HepG2 (cell line): Measurements from ENCODE around the gene HES6. TPM values are rescaled to one million over a fixed set of nuclear protein-coding genes. Genes with fewer than 3 reads are reported as not detected.
A peak's percentile ranks its signal among the peaks of the same experiment; 100 is the strongest.

Experiments
- AGO2 ChIP-seq: fragments of 200-400 bp; formaldehyde crosslinking; optimal IDR thresholded peaks from 2 replicates; pipeline ENCODE3; 2017; ENCODE audit warnings: mild to moderate bottlenecking, low read depth, low read length, moderate library complexity
- CTCF ChIP-seq: sonication (generic); formaldehyde crosslinking; IDR thresholded peaks from 2 replicates; pipeline ENCODE4 v1.5.0; 2020; ENCODE audit warnings: mild to moderate bottlenecking, missing genetic modification reagents, moderate library complexity
- EHMT2 ChIP-seq: fragments of 200-600 bp; sonication (generic); IDR thresholded peaks from 2 replicates; pipeline ENCODE4 v1.7.0; 2017; ENCODE audit warnings: antibody characterized with exemption, low read depth, low read length, borderline replicate concordance
- HMGXB3 ChIP-seq: sonication (generic); formaldehyde crosslinking; IDR thresholded peaks from 2 replicates; pipeline ENCODE4 v1.4.0; 2020; ENCODE audit warnings: missing genetic modification reagents, borderline replicate concordance
- MZF1 ChIP-seq: sonication (generic); formaldehyde crosslinking; IDR thresholded peaks from 2 replicates; pipeline ENCODE4 v1.8.1; 2023; ENCODE audit warnings: mild to moderate bottlenecking, missing genetic modification reagents, borderline replicate concordance
- NFYC ChIP-seq: IDR thresholded peaks from 2 replicates; pipeline ENCODE4 v1.6.1; 2016; ENCODE audit warnings: missing genetic modification reagents, missing compliant biosample characterization
- SNAPC4 ChIP-seq: sonication (generic); formaldehyde crosslinking; IDR thresholded peaks from 2 replicates; pipeline ENCODE4 v1.4.0; 2020; ENCODE audit warnings: mild to moderate bottlenecking, missing genetic modification reagents
- ZBTB39 ChIP-seq: sonication (generic); formaldehyde crosslinking; IDR thresholded peaks from 2 replicates; pipeline ENCODE4 v1.5.0; 2020; ENCODE audit warnings: missing genetic modification reagents
- ZNF350 ChIP-seq: sonication (generic); formaldehyde crosslinking; IDR thresholded peaks from 2 replicates; pipeline ENCODE4 v1.4.0; 2020; ENCODE audit warnings: mild to moderate bottlenecking, low read depth, missing genetic modification reagents, borderline replicate concordance
- ZSCAN20 ChIP-seq: sonication (generic); formaldehyde crosslinking; IDR thresholded peaks from 2 replicates; pipeline ENCODE4 v1.4.0; 2020; ENCODE audit warnings: missing genetic modification reagents, mild to moderate bottlenecking, borderline replicate concordance
- polyA plus RNA-seq, 8 experiments: library from polyadenylated mRNA; depleted of rRNA in 3 of 8; stranded (reverse) in 7 of 8; unstranded in 1 of 8; fragments of >200 nt; fragmentation: Illumina TruSeq in 4 of 8; extraction: Trizol in 4 of 8; gene quantifications; 2 replicates each; pipeline versions ENCODE4 v1.2.1 to v1.2.3, GENCODE V29; 2011 to 2016; ENCODE audit warnings: low read depth in 4 of 8, missing spikeins in 1 of 8, mixed read lengths in 1 of 8; ENCODE audit not compliant: insufficient read depth in 1 of 8
- total RNA-seq, 5 experiments: library from RNA; depleted of rRNA; stranded (reverse); fragments of >200 nt; fragmentation: Illumina TruSeq; extraction: Trizol; gene quantifications; 2 replicates each; pipeline ENCODE4 v1.2.3, GENCODE V29; 2016; ENCODE audit warnings: low read depth in 1 of 5

HES6 gene
- total and polyA plus RNA-seq, 2 of the 13 experiments (the other 11 are each of a cell fraction or from before 2014, with no cell fraction given), result 19.5 to 82.8 TPM

GRCh38 chr2:238284802-238285515 is 45.1 kb upstream of the HES6 start (continued):
- TF ChIP-seq HMGXB3 (CRISPR knock-in tag), result no peak
- 0 out of 2 replicates have a peak, but pooled peaks have one; percentile 17 for TF ChIP-seq EHMT2
- TF ChIP-seq ZSCAN20, result no peak
- no peak for TF ChIP-seq NFYC (CRISPR knock-in tag)
- TF ChIP-seq CTCF (CRISPR knock-in tag), result 0 out of 2 replicates have a peak, but pooled peaks have one; percentile 1
- TF ChIP-seq SNAPC4 (CRISPR knock-in tag), result no peak
- TF ChIP-seq ZBTB39 (CRISPR knock-in tag), result no peak
- TF ChIP-seq MZF1, result no peak
- peak; percentile 4; the same call in 1 of the 2 replicates for TF ChIP-seq ZNF350 (CRISPR knock-in tag)
- TF ChIP-seq AGO2, result no peak
